HG03469 (cell line): ENCODE results near the gene BOC.

ENCODE experiments used
- ATAC-seq: cut with Tn5 transposase; IDR thresholded peaks from one replicate; pipeline ENCODE4 v1.9.1; 2021; ENCODE audit warnings: mild to moderate bottlenecking, moderate library complexity, moderate number of reproducible peaks; ENCODE audit not compliant: unreplicated experiment

Gene BOC

DNA sequence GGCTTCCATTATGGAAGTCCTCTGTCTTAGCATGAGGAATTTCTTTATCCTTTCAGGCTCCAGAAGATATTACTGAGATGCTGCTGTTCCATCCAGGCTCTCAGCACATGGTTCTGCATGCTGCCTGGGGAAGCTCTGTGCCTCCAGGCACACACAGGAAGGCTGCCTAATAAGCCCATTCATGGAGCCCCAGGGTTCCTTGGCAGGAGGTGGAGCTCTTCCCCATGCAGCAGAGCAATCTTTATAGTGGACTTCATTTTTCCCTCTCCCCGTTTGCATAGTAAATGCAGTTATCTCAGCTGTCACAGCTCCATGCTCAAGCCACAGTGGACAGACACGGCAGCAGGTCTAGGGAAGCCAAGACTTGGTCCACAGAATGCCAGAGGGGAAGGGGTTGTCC, 57.6 kb downstream of the BOC start:
- ATAC-seq = no peak

DNA sequence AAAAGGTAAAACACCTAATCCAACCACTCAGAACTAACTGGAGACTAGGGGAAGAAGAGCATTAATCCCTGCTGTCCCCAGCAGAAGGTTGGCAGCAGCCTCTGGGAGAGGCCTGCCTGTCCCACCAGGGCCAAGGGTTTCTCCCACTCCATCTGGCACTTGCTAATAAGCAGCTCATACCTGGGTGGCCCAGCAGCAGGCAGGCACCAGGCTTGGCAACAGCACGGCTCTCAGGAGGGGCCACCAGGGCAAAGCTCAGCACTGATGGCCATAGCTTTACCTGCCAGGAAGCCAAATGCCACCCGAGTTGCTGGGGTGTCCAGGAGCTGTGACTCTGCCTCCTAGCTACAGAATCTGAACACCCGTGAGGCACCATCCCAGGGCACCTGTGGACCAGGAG, 58.3 kb downstream of the BOC start:
- ATAC-seq = no peak

DNA sequence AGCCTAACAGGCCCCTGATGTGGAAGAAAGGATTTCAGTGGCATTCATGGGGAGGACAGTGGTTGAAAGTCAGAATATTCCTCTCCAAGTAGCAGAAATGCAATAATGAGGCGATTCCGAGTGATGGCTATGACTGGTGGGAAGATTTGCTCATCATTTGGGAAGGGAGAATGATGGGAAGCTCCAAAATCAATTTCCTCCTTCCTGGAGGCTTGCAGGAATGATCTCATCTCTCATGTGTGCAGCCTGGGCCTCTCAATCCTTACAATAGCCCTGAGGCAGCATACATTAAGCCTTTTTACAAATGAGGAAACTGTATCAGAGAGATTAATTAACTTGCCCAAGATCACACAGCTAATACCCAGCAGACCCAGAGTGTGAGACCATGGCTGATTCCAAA, 58.7 kb downstream of the BOC start:
- ATAC-seq = no peak

DNA sequence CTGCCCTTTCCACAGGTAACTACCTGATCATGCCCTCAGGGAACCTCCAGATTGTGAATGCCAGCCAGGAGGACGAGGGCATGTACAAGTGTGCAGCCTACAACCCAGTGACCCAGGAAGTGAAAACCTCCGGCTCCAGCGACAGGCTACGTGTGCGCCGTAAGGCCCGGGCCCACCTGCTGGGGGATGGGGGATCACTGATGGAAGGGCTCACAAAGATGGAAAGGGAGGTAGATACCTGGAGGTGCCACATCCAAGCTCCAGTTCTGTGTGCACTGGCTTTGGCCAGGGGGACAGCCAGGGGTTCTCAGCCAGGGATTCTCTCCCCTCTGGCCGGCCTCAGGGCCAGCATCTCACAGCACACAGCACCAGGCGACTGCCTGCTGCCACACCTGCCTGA, 59.4 kb downstream of the BOC start:
- no peak for ATAC-seq

DNA sequence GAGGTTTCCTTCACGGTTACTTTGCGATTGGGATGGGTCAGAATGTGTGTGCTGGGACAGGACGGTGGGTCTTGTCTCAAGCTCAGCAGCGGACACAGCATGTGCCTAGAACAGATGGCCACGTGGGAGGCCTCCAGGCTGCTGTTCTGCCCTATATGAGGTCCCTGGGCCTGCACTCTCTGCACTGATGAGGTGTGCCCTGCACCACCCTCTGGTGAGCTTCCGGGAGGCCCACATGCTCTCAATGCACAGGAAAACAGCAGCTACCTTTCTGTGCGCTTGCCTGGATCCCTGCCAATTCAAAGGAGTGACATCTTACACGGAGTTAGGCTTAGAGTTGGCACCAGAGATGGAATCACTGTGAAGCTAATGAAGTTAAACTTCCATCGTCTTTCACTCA, 59.8 kb downstream of the BOC start:
- ATAC-seq = no peak

DNA sequence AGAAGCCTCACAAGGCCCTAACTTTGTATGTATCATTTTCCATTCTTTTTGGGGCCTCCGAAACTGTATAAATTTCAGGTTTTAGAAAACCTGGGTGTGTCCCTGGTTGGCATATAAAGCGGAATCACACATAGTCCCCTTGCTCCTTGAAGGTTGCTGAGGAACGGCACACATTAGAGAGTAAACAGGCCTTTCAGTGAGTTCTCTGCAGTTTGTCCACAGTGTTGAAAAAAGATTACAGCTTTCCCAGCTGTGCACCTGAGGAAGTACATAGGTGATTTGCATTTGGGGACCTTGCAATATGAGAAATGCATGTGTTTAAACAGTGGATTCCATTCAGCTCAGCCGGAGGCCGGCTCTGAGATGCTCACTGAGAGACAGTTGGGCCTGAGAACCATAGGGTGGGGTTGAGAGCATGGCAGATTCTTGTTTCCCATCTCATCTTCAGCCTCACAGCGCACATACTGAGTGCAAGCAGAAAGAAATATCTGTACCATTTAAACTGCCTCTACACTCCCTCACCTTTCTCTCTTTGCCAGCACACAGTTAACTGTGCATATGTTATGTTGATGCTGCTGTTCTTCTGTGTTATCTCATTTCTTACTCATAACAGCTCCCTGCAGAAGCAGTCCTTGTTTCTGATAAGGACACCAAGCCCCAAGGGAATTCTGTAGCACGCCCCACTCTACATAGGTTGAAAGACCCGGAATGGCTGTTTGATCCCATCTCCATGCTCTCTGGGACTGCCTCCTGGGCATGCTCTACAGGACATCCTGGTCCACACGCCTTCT, 60.4 kb downstream of the BOC start:
- no peak for ATAC-seq

DNA sequence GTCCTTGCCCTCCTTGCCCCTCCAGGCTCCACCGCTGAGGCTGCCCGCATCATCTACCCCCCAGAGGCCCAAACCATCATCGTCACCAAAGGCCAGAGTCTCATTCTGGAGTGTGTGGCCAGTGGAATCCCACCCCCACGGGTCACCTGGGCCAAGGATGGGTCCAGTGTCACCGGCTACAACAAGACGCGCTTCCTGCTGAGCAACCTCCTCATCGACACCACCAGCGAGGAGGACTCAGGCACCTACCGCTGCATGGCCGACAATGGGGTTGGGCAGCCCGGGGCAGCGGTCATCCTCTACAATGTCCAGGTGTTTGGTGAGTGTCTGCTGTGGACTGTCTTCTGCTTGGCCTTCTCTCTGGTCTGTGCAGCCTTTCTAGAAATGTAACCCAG, 61.0 kb downstream of the BOC start:
- ATAC-seq = no peak

DNA sequence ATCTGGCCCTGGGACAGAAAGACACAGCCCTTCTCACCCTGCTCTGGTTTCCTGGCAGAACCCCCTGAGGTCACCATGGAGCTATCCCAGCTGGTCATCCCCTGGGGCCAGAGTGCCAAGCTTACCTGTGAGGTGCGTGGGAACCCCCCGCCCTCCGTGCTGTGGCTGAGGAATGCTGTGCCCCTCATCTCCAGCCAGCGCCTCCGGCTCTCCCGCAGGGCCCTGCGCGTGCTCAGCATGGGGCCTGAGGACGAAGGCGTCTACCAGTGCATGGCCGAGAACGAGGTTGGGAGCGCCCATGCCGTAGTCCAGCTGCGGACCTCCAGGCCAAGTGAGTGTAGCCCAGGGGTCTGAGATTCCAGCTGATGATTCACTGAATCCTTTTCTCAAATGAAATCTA, 61.7 kb downstream of the BOC start:
- no peak for ATAC-seq

DNA sequence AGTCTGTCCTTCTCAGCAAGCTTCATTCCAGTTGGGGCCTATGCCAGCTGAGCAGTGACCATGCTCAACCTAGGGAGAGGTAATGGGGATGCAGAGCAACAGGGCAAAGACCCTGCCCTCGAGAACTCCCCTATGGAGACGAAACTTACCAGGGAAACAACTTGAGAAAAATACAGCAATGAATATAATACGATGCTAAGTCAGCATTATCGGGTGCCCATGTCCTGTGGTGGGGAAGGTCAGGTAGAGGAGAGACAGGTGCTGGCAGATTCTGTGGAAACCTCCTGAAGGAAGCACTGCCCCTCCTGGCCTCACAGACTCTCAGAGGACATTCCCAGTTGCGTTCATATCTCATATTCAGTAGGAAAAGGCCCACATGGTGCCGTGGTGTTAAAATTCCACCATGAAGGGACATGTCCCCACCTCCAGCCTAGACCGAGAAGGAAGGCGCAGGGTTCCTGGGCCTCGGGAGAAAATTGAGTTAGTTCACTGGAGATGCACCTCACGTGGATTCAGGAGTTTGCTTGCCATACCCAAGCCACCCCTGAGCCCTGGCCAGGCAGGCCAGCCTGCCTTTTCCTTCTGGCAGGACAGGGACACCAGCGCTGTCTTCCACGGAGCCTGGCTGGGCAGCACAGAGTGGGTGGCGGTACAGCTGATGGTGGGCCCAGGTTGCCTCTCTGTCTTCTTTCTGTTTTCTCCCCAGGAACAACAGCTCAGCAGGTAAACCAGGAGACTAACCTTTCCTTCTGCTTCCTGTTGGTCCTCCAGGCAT, 62.4 kb downstream of the BOC start:
- ATAC-seq = no peak

DNA sequence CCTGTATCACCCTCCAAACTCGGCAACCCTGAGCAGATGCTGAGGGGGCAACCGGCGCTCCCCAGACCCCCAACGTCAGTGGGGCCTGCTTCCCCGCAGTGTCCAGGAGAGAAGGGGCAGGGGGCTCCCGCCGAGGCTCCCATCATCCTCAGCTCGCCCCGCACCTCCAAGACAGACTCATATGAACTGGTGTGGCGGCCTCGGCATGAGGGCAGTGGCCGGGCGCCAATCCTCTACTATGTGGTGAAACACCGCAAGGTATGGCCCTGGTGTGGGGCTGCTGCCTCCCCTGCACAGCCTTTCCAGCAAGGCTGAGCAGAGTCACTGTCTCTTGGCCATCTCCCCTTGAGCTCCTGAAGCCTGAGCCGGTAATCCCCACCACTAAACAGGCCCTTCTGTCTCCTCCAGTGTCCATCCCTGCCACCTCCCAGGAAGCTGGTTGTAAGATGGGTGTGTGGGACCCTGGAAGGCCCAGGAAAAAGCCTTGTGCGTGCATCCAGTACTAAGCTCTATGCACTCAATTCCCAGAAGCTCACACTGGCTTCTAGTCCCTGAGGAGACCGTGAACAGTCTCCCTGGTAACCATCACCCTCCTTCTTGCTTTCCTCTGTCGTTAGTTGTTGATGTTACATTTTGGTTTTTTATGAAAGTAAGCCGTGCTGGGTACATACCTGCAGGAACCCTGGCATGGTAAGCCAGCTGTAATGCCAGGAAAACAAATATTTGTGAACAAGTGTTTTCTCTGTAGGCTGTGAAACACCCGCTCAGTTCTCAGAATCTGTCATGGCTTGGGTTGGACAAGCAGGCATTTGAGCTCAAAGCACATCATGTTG, 63.3 kb downstream of the BOC start:
- no peak for ATAC-seq

DNA sequence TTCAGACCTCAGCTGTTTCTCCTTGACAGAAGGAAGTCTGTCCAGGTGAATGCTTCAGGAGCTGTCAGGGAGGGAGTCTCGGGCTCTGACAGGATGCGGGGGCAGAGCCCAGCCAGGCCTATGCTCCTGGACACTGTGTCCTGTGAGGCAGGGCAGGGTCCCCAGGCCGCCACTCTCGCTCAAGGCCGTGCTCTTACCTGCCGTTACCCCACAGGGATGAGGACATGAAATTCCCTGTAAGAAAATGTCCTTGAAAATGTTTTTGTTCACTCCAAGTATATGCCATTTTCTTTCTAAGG, 63.9 kb downstream of the BOC start:
- no peak for ATAC-seq

DNA sequence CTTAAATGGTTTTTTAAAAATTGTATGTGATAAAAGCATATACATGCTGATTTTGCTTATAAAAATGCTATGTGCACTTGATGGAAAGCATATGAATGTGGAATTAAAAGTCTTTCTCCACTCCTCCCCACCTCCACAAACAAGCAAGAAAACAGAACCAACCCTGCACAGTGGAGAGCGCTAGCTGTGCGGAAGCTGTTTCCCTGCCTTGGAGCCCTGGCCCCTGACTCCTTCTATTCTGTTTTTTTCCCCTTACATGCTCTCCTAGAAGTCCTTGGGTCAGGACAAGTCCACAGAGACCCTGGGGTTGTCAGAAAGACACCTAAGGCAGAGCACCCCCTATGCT, 64.2 kb downstream of the BOC start:
- no peak for ATAC-seq

DNA sequence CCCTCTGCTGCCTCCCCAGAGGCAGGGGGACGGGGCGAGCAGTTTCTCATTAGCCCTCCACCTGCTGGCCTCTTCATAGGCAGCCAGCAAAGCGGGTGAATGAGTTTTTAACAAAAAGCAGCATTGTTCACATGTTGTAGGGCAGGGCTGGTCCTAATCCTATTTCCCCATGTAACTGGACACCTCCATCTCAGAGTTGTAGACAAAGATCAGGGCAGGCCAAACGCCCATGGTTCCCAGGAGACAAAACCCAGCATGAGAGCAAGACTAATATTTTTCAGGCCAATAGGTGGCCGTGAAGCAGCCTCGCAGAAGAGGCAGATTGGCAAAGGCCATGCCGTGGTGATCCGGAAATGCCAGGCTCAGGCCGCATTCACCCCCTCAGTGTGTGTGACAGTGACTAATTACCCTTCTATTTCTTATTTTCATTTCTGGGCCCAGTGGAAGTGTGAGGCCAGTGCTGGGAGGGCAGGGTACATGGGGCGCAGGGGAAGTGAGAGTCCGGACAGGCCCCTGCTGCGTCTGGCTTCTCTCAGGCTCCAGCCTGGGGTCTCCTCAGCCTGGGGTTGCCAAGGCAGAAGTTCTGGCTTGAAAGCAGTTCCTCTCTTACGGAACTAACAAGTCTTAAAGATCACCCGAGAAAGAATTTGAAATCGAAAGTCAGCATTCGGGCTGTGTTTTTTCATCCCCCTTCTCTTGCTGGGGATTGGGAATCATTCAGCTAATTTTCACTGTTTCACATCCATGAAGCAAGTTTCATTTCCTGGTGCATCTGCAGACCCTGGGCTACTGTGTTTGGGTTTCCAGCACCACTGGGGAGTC, 64.8 kb downstream of the BOC start:
- peak; percentile 44 for ATAC-seq

DNA sequence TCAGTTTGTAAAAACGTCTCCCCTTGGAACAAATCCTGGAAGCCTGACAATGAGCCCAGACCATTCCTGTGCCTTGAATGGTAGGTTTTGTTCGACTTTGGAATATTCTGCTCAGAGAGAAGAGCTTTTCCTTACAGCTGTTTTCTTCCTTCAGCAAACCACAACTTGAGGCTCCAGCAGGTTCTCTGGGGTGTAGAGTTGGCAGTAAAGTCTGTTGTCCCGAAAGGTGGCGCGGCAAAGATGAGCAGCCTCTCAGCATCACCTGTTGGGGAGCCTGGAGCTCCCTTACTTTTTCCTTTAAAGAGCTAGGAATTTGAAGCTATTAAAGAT, 65.4 kb downstream of the BOC start:
- ATAC-seq = no peak

DNA sequence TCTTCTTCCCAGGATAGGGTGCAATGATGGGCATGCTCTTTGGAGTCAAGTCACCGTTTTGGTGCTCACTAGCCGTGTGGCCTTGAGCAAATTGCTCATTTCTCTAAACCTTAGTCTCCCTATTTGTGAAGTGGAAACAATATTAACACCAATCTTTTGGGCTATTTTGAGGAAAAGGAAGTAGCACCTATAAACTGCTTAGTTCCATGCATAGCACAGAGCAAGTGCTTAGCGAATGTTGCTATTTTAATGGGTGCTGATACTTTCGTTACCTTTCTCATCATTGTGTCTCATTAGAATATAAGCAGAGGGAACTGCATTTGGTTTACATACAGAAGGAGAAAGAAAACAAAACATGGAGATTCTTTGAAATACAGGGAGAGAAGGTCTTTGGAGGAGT, 66.1 kb downstream of the BOC start:
- ATAC-seq = peak; percentile 40

DNA sequence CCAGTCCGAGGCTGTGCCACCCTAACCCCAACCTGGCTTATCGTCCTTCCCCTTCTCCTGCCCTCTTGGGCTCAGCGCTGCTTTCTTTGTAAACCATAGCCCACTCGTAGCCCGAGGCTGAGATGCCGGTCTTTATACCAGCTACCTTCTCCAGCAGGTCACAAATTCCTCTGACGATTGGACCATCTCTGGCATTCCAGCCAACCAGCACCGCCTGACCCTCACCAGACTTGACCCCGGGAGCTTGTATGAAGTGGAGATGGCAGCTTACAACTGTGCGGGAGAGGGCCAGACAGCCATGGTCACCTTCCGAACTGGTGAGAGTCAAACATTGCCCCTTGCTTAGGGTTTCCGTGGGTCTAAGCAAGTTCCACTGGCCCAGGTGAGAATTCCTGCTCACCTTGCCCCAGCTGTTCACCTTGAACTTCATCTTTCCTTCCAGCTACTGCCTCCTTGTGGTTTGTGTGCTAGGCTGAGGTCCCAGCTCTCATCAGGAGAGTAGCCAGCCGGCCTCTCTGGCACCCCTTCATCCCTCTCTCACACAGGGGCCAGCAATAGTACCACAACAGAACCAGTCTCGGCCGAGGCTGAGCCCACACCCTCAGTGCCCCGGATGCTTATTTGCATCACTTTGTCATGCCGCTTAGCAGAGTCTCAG, 66.7 kb downstream of the BOC start:
- no peak for ATAC-seq

DNA sequence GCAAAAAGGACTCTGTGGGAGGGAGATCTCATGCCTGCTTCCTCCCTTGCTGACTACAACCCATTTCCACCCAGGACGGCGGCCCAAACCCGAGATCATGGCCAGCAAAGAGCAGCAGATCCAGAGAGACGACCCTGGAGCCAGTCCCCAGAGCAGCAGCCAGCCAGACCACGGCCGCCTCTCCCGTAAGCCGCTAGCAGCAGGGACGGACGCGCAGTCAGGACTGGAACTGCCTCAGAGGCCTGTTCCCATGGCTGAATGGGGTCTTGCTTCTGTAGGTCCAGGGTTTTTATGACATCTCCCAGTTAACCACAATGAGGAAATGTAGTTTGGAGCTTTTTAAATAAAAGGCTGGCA, 67.2 kb downstream of the BOC start:
- ATAC-seq = no peak

DNA sequence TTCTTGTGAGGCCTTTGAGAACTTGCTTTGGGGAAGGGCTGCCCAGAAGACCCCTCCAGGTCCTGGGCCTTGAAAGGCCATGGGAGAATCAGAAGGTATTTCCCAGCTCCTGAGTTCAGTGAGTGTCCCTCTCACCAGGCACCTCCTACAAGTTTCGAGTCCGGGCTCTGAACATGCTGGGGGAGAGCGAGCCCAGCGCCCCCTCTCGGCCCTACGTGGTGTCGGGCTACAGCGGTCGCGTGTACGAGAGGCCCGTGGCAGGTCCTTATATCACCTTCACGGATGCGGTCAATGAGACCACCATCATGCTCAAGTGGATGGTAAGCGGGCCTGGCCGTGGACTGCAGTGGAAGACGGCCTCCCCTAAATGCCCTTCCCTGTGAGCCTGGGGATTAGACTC, 68.3 kb downstream of the BOC start:
- no peak for ATAC-seq

DNA sequence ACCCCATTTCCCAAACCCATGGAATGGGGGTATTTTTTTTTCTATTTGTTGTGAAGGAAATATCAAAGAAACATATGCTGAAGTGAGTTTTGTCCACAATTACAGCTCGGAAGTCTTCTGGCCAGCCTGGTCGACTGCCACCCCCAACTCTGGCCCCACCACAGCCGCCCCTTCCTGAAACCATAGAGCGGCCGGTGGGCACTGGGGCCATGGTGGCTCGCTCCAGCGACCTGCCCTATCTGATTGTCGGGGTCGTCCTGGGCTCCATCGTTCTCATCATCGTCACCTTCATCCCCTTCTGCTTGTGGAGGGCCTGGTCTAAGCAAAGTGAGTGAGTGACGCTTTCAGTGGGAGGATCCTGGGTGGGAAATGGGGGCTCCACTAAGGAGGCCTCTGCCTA, 71.9 kb downstream of the BOC start:
- ATAC-seq = no peak

DNA sequence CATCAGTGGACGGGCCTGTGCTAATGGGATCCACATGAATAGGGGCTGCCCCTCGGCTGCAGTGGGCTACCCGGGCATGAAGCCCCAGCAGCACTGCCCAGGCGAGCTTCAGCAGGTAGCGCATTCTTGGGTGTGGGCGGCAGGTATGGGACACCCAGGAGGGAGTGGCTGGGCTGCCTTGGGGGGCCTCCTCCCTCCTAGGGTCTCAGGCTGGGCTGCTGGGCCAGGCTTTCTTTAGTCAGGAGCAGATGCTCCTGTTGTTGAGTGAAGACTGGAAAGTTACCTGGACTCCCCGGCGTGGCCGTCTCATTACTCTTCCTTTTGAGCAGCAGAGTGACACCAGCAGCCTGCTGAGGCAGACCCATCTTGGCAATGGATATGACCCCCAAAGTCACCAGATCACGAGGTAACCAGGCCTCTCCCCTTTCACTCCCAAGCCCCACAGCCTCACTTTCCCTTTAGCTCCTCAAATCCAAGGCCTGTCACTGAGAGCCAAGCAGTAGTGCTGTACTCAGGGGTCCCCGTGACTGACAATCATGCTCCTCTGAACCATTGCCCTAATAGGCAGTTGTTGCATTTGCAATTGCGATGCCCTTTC, 73.2 kb downstream of the BOC start:
- ATAC-seq = no peak
